GM18526 (cell line): ENCODE data around the gene ABCA12.

Experiments used
- POLR2A ChIP-seq: IDR thresholded peaks from 3 replicates; pipeline ENCODE4 v1.6.1; 2011; ENCODE audit not compliant: insufficient read length; ENCODE audit errors: extremely low read depth

ABCA12 gene

DNA sequence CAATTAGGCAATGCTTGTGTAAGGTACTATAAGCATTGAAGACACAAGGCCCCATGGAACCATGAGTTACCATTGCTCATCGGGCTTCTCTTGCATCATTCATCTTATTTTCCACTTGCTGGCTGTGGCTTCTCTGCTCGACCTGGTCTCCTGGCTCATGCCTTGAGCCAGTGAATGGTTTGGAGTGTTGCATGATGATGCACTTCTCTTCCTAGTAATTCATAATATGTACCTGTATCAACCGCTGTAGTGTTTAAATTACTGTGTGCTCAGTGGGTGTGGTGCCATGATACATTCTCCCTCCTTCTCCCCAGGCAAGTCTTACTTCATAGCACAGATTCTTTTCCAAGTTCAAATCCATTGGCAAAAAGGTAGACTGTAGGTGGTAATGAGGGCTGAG, 66.8 kb downstream of the ABCA12 start:
- TF ChIP-seq POLR2A = no peak

DNA sequence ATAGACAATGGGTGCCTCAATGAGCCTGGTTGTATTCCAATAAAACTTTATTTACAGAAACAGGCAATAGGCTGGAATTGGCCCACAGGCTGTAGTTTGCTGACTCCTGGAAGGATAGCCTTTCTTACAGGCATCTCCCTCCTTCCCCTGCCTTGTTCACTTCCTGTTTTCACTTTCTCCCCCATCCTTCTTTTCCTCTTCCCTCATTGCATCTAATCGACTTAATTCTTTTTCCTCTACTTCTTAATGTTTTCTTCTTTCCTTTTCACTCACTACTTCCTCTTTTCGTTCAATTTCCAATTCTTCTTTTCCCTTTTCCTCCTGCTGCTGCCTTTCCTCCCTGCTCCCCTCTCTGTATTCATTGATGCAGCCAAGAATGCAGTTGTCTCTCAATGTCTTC, 70.0 kb downstream of the ABCA12 start:
- no peak for TF ChIP-seq POLR2A

DNA sequence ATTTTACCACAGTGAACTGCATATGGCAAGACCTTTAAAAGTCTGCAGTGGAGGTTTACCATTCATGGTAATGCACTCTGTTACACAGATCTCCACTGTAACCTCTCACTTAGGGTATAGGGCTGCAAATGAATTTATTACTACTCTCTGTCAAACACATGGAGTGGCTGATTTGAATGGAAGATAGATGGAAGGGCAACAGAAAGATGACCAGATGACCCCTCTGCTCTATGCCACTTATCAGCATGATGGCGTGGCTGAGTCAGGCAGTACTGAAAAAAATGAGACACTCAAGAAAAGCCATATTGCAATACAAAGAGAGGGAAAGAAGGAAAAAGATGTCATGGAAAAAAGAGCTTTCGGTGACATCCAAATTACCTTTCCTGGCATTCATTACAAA, 72.3 kb downstream of the ABCA12 start:
- no peak for TF ChIP-seq POLR2A

DNA sequence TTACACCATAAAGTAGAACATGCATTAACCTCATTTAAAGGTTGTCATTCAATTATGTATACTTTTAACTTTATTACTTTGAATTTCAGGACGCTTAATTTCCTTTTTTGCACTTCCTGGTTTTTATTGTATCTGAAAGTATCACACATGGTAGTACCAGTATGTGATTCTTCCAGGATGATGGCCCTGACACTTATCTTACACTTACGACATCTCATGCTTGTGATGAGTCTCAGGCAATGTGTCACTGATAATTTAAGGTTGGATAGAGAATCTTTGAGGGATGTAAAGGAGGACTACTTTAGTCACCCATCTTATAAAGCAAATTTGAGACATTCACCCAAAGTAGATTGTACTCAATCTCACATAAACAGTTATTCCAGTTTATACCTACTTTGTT, 74.9 kb downstream of the ABCA12 start:
- TF ChIP-seq POLR2A = no peak

DNA sequence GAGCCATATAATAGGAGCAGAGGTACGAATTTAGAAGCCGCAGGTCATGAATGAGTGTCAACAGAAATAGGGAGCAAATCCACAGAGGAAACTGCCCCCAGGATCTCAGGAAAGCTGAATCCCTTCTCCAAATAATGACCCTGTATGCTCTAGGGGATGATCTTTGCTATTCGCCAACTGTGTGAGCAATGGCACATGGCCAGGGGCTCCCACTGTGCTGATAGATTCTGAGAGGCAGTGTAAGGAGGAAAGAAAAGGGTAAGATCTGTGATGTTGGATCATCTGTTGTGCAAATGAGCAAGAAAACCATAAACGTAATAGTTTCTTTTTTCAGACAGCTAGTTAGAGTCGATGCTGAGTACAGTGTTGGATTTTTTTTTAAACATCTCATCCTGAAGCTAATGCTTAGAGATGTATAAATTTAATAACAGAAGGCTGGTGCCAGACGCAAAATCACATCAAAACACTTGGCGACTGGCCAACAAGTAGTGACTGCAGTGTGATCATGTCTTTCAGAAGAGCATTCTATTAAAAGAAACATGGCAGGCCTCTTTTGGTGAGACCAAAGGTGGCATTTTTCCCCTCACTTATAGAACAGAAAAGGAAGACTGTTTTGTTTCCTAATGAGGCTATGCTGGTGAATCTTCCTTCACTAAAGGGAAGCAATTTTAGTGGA, 77.4 kb downstream of the ABCA12 start:
- no peak for TF ChIP-seq POLR2A

DNA sequence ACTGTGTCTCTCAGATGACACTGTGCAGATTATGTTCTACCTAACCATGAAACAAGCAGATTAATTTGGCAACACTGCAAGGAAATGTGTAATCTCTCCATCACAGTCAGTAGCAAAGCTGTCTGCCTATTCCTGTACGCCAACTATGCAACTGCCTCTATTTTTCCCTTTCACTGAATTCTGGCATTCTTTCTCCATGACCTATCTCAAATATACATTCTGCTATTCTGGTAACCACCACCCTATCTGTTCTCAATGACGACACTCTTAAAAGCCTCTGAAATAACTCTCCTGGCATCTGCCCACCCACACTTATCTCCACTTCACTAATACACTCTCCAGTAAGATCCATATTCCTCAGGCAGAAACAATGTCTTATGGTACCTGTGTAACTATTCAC, 78.7 kb downstream of the ABCA12 start:
- no peak for TF ChIP-seq POLR2A

DNA sequence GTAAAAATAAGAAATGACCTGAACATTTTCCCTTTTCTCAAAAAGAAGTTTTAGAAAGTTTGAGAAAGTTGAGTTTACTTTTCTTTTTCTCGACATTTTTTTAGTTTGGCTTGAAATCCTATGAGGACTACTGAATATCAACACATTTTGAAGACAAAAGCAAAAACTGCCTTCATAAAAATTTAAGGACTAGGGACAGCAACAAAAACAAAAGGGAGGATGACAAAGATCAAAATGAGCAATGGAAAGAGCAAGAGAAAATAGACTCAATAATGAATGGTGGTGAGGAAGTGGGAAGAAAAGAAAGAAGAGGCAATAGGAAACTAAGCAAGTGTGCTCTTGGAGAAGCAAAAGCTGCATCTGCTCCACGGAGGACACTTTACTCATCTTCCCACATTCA, 82.5 kb downstream of the ABCA12 start:
- TF ChIP-seq POLR2A = no peak

DNA sequence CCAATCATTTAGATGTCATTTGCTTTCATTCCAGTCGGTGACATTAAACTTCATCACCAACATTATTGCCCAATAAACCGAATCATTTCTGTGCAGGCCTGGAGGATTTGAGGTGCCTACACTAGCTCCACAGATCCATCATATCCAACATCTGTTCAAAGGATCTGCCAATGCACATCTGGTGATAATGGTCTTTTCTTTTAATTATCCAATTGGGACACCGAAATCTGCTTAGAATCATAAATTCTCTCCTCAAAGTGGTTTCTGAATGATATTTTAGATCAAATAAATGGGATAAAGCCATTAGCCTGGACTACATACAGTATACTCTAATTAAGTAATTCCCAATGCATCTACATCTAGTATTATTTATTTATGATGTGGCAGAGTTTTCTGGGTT, 85.6 kb downstream of the ABCA12 start:
- TF ChIP-seq POLR2A = no peak

DNA sequence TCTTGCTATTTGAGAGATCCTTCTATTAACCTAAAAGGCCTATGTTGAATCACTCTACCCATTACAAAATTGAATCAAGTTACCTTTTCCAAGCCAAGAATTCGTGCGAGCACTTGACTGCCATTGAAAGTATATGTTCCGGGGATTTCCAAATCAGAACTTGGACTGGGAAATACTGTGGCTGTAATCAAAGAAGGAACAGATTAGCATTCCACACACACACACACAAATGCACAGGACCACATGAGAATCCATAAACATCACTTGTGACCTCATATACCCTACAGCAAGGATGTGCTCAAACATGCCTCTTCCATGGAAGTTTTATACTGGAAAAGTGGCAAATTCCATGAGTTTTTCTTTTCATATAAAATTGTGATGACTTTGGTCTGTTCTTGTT, 86.0 kb downstream of the ABCA12 start:
- TF ChIP-seq POLR2A = no peak

DNA sequence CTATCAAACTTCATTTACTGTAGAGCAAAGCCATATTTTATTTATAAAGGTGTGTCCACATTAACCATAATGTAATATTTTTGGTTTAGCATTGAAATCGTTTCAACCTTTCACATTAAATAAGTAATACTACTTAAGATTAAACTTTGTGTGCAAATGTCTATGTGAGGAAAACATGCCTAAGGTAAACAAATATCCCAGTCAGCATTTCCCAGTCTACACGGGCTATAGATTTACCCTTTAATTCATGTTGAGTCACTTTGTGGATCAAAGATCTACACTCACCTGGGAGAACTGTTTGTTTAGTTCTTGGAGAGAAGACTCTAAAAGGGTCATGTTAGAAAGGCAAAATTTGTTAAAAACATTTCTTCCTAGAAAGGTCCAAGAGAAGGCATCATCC, 89.1 kb downstream of the ABCA12 start:
- TF ChIP-seq POLR2A = no peak

DNA sequence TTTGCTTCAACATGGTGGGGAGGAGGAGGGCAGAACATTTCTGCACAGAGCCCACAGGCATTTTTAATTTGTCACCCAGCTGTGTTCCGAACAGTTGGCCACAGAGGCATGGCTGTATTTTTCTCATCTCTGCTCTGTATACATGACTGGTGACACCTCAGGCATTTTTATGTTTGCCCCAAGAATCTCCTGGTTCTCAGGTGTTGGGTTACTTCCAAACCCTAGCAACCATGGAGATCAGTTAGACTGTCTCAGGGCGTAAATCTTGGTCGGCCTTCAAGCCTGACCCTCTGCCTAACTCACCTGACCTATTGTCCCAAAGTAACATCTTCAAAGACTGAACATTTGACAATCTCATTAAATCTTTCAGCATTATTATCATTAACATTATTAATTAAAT, 100.0 kb downstream of the ABCA12 start:
- no peak for TF ChIP-seq POLR2A

DNA sequence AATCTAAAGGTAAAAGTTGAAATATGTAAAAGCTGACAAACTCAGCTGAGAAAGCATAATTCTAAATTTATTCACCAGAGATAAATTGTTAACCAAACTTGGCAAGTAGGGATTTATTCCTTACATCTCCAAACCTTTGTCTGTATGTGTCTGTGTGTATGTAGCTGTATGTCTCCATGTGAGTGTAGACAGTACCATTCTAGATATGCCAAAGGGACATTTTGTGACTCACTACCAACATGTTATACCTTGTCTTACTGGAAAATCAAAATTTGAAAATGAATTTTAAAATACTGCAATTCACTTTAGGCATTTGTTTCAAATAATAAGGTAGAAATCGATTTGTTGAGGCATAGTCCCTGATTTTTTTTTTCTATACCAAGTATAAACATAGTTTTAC, 102.1 kb downstream of the ABCA12 start:
- TF ChIP-seq POLR2A = no peak

DNA sequence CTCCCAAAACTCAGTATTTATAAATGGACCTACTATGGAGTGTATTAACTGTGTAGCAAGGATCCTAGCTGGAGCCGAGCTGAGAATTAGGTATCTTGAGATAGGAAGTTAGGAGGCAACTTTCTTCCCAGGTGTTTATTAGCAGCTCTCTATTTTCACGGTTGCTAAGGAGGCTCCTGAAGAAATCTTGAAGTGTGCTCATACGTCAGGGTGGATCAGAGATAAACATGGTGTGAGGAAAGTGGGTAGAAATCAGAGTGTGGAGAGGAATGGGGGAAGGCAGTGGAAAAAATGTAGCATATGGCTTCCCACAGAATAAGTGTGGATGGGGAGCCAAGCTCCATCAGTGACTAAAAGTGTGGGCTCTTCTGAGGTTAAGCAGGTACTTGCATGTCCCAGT, 104.3 kb downstream of the ABCA12 start:
- no peak for TF ChIP-seq POLR2A

DNA sequence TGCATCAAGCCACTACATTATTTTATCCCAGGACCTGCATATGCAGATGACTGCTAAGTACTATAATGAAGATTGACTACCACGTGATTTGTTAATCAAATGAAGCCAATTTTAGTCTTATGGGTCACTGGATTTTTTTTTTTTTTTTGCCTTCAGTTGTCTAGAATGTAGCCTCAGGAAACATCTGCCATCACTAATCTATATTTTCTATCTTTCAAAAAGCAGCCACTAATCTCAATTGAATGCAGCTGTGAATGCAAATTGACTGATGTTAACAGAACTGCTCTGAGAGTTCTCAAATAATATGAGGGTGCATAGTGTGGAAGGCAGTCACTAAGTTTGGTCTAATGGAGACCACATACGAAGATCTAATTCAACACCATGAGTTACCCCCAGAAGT, 106.3 kb downstream of the ABCA12 start:
- TF ChIP-seq POLR2A = no peak

DNA sequence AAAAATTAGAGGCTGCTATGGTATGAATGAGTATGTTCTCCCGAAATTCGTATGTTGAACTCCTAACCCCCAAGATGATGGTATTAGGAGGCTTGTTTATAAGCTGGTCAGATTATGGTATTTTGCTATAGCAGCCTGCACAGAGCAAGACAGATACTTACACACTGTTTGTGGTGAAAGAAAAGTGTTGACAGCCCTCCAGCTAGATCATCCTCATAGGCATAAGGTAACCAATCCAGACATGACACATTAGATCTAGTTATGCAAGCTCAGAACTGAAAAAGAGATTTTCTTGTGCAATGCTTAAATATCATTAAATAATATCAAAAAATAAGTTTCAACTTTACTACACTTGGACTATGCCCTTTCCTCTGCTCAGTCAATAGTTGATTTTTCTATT, 107.1 kb downstream of the ABCA12 start:
- no peak for TF ChIP-seq POLR2A

DNA sequence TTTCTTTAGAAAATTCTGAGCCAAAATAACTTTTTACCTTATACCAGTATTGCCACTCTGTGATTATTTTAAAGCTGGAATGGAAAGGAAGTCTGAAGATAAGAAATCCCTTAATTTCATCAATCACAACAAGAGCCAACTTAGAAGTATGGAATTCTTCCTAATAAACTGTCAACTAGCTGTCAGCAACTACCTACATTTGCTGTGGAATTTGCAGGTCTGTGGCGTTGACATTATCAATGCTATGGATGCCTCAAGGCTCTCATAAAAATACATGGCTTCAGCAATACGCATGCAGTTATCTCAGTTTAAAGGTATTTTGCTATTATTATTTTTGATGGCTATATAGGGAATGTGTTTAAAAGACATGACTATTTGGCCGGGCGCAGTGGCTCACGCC, 108.5 kb downstream of the ABCA12 start:
- TF ChIP-seq POLR2A = no peak

DNA sequence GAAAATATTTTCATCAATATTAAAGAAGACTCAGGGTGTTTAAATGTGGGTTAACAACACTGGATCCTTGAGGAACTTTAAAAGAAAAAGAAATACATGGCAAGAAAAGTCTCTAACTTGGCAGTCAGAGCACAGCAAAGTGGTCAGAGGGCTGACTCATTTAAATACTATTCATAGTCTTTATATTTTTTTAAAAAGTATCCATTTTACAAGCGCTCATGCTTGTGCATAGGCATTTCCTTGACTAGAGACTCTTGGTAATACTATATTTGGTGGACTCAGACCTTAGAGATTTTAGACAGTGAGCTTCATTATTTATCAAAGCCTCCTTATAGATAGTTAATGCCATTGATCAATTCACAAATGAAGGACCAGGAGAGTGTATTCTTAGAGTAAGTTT, 110.2 kb downstream of the ABCA12 start:
- no peak for TF ChIP-seq POLR2A

DNA sequence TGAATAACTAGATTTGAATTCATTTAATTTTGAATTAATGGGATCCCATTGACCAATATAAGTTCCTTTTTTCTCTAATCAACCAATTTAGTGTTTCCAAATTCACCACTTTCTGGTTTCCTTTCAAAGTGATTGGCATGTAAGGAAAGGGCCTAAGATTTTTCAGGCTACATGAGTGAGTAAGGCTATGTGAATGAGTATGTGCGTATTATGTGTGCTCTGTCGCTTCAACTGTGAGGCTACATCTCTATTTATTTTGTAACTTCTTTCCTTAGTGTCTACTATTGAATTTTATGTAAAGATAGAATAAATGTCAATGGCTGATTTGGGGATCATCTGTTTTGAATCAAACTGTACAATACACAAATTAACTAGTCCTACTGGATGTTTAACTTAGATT, 110.6 kb downstream of the ABCA12 start:
- no peak for TF ChIP-seq POLR2A
